Muscle layer of colon (tissue), 2 donors: ENCODE data around the gene TSSK3.

Source experiments
- H3K27ac ChIP-seq: one replicate; pipeline ENCODE4 v1.7.0; 2013; ENCODE audit warnings: low read depth, mild to moderate bottlenecking, low read length, moderate library complexity
- H3K27me3 ChIP-seq, 2 donors: one replicate each; pipeline ENCODE4 v1.7.0; 2013; ENCODE audit warnings: low read length in 2 of 2, mild to moderate bottlenecking in 2 of 2; ENCODE audit not compliant: insufficient read depth in 2 of 2, control insufficient read depth in 1 of 2
- H3K36me3 ChIP-seq: one replicate; pipeline ENCODE4 v1.7.0; 2013; ENCODE audit warnings: mild to moderate bottlenecking, low read length; ENCODE audit not compliant: insufficient read depth
- H3K4me1 ChIP-seq: one replicate; pipeline ENCODE4 v1.7.0; 2013; ENCODE audit warnings: mild to moderate bottlenecking, low read length; ENCODE audit not compliant: insufficient read depth
- H3K4me3 ChIP-seq, 2 donors: one replicate each; pipeline ENCODE4 v1.7.0; 2013; ENCODE audit warnings: low read length in 2 of 2, low read depth in 1 of 2, mild to moderate bottlenecking in 1 of 2, moderate library complexity in 1 of 2
- H3K9ac ChIP-seq: one replicate; pipeline ENCODE4 v1.7.0; 2013; ENCODE audit warnings: low read length
- H3K9me3 ChIP-seq: one replicate; pipeline ENCODE4 v1.7.0; 2013; ENCODE audit warnings: mild to moderate bottlenecking, low read length
- donor health status: abdominal sarcoma.
- donor health status: Adenocarcinoma of cecum.

TSSK3 gene, protein sequence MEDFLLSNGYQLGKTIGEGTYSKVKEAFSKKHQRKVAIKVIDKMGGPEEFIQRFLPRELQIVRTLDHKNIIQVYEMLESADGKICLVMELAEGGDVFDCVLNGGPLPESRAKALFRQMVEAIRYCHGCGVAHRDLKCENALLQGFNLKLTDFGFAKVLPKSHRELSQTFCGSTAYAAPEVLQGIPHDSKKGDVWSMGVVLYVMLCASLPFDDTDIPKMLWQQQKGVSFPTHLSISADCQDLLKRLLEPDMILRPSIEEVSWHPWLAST

DNA sequence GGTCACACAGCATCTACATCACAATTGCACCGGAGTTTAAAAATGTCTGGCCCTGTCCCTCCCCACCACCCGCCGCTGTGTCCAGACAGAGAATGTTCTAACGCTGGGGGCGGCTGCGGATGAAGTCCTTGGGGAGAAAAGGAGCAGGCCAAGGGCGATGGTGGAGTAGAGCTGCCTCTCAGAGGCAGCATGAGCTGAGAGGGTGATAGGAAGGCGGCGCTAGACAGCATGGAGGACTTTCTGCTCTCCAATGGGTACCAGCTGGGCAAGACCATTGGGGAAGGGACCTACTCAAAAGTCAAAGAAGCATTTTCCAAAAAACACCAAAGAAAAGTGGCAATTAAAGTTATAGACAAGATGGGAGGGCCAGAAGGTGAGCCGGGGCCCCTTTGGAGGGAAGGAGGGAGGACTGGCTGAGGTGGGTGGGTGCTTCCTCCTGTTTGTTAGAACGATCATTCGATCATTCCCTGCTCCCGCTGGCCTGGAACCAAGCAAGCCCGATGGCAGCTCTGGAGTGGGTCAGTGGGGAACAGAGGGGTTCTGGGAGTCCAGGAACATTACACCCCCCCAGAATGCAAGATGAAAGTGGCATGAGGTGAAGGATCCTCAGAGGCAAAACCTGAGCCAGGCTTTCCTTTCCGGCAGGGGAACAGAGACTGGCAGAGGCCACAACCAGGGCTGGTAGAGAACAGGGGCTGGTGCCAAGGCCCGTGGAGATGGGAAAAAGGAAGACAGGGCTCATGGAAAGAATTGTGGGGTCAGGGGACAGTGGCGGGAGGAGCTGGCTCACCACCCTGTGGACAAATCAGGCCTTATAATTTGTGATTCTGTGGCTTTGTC is at the start of gene TSSK3, which contains the start of gene FAM229A:
TSS of gene TSSK3 (plus strand) at position 66 of the 840 bp plus-strand sequence. CDS start at position 229, 163 bp downstream.
TSS of gene FAM229A (minus strand) at position 12 of the 840 bp plus-strand sequence. CDS start 394 bp downstream, outside the sequence.
- no peaks in the 10 kb centered on the region for H3K27me3 ChIP-seq
- peak within 1 kb of the TSS; percentile 45 to 47 for H3K4me3 ChIP-seq
- H3K4me1 ChIP-seq, result peaks cover 11% of the 10 kb centered on the region
- no peak within 1 kb of the TSS for H3K9ac ChIP-seq
- H3K36me3 ChIP-seq, result peaks cover 26% of the 10 kb centered on the region
- no peaks in the 10 kb centered on the region for H3K9me3 ChIP-seq
- H3K27ac ChIP-seq, result no peak within 1 kb of the TSS

DNA sequence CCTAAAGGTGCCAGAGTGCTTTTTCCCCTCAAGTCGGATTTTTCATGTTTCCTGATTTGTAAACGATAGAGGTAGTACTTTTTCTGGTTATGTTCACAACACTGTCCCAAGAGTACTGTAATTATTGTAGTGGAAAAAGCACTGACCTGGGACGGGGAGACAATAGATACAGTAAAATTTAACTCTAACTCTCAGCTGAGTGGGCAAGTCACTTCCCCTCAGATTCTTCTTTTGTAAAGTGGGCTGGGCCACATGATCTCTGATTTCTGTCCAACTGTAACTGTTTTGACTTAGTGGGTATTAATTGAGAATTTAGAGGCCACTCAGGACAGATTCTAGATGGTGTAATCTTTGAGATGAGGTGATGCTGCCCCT is 45.4 kb upstream of the TSSK3 start:
- Histone ChIP-seq H3K4me3 (no peak overlapping the region), H3K36me3 (peaks cover 29% of the 10 kb centered on the region), H3K27me3 (no peaks in the 10 kb centered on the region), H3K4me1 (no peaks in the 10 kb centered on the region), H3K27ac (no peak overlapping the region), H3K9ac (no peak overlapping the region), H3K9me3 (no peaks in the 10 kb centered on the region)

DNA sequence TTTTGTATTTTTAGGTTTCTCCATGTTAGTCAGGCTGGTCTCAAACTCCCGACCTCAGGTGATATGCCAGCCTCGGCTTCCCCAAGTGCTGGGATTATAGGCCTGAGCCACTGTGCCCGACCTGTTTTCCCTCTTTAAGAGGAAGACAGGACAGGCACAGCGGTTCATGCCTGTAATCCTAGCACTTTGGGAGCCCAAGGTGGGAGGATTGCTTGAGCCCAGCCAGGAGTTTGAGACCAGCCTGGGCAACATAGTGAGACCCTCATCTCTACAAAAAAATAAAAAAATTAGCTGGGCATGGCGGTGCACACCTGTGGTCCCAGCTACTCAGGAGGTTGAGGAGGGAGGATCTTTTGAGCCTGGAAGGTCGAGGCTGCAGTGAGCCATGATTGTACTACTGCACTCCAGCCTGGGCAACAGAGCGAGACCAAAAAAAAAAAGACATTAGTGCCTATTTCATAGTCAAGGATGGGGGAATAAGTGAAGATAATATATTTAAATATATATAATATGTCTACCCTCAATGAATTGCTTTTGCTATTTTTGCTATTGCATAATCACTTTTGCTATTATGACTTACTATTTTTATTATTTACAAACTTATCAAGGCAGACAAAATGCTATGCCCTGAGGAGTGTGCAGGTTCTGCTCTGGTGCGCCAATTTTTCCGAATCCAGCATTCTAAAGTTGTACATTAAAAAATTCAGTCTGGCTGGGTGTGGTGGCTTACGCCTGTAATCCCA is 44.0 kb upstream of the TSSK3 start:
- Histone ChIP-seq H3K9ac (no peak overlapping the region), H3K27me3 (no peaks in the 10 kb centered on the region), H3K36me3 (peaks cover 29% of the 10 kb centered on the region), H3K4me3 (no peak overlapping the region), H3K27ac (no peak overlapping the region), H3K4me1 (no peaks in the 10 kb centered on the region), H3K9me3 (no peaks in the 10 kb centered on the region)

DNA sequence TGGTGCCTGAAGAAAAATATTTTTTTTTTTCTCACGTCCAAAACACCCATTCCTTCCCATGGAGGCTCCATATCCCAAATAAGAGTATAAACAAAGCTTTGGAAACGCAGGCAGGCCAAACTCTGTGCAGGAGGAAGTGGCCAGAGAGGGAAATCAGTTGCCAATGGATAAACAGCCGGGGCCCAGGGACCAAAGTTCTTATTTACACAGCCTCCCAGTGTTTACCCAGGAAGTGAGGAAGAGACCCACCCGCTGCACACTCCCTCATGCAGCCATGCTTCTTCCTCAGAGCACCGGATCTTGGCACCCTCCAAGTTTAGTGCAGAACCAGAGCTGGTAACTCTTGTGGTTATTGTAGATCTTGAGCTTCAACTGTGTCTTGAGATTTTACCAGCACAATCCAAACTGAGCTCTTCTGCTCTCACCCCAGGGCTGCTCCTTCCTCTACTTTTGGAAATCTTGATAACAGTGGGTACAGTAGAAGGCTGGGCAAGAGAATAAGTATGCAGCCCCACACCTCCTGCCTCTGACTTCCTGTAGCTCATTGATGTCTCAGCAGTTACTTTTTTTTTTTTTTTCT is 40.5 kb upstream of the TSSK3 start:
- Histone ChIP-seq H3K4me1 (no peaks in the 10 kb centered on the region), H3K36me3 (peaks cover 27% of the 10 kb centered on the region), H3K27ac (no peak overlapping the region), H3K9me3 (no peaks in the 10 kb centered on the region), H3K27me3 (no peaks in the 10 kb centered on the region), H3K4me3 (no peak overlapping the region), H3K9ac (no peak overlapping the region)

DNA sequence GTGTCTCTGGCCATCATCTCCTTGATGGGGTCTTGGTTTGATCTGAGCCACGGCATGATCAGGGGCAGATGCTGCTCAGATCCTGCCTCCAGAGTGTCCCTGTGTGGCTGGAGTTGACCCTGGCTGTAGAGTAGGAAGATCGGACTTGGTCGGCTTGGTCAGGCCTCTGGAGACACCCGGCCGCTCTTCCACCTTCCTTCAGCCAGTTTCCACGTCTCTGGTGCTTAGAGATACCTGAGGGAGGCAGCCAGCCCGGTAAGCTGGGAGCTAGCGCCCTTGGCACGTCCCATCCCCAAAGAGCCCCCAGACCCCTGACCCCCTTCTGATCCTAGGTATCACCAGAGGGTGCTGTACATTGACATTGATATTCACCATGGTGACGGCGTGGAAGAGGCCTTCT is 35.1 kb upstream of the TSSK3 start:
- Histone ChIP-seq H3K9ac (no peak overlapping the region), H3K4me1 (no peaks in the 10 kb centered on the region), H3K9me3 (no peaks in the 10 kb centered on the region), H3K27me3 (no peaks in the 10 kb centered on the region), H3K4me3 (no peak overlapping the region), H3K36me3 (peaks cover 54% of the 10 kb centered on the region), H3K27ac (no peak overlapping the region)

DNA sequence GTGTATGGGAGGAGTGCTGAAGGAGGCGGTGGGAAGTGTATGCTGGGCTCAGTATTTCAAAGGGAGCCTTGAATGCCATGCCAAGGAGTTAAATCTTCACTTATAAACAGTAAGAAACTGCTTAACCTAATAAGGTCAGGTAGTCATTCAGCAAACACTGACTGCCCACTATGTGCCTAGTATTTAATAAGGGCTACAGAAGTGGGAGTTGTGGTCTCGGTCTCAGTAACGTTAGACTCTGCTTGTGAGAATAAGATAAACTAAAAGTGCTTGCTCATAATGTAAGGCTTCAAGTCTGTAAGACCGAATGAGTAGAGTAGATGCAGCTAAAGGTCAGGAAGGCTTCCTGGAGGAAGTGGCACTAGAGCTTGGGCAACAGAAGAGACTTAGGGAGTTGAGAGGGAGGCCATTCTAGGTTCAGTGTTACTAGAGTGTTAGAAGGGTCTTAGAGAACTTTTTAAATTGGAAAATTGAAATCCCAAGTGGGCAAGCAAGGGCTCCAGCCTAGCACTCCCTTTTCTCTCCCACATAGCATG is 32.3 kb upstream of the TSSK3 start:
- Histone ChIP-seq H3K36me3 (peaks cover 60% of the 10 kb centered on the region), H3K4me3 (no peak overlapping the region)

DNA sequence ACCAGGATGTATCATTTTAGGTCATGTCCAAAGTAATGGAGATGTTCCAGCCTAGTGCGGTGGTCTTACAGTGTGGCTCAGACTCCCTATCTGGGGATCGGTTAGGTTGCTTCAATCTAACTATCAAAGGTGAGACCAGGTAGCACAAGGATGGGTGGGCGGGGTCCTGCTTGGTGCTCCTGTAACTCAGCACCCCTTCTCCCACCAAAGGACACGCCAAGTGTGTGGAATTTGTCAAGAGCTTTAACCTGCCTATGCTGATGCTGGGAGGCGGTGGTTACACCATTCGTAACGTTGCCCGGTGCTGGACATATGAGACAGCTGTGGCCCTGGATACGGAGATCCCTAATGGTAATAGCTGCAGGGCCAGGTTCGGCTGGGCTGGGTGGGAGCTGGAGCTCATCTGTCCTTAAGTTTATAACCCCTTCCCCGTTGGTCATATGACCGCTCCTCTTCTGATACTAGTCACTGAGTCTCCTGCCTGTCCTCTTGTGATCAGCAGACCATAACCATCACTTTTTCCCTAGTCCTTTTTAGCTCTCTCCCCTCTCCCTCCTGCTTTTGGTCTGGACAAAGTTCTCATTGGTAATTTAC is 31.7 kb upstream of the TSSK3 start:
- no peaks in the 10 kb centered on the region for H3K9me3 ChIP-seq
- H3K27me3 ChIP-seq, result peaks cover 0 to 7% of the 10 kb centered on the region in 2 donors
- peaks cover 7% of the 10 kb centered on the region for H3K4me1 ChIP-seq
- H3K9ac ChIP-seq, result no peak overlapping the region
- peaks cover 60% of the 10 kb centered on the region for H3K36me3 ChIP-seq
- no peak overlapping the region for H3K27ac ChIP-seq
- H3K4me3 ChIP-seq, result no peak overlapping the region

More for the DNA sequence above, 32.3 kb upstream of the TSSK3 start:
- peaks cover 7% of the 10 kb centered on the region for H3K4me1 ChIP-seq
- H3K9me3 ChIP-seq, result no peaks in the 10 kb centered on the region
- H3K27ac ChIP-seq, result no peak overlapping the region
- H3K9ac ChIP-seq, result no peak overlapping the region
- H3K27me3 ChIP-seq, result peaks cover 0 to 7% of the 10 kb centered on the region in 2 donors

DNA sequence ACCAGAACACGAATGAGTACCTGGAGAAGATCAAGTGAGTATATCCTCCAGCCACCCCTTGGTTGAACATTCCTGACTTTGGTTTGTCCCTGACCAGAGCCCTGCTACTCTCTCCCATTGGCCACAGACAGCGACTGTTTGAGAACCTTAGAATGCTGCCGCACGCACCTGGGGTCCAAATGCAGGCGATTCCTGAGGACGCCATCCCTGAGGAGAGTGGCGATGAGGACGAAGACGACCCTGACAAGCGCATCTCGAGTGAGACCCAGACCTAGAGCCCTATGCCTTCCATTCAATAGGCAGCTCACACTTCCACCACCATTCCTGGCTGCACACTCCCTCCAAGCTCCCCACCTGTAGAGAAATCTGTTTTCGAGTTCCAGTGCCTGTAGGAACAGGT is 30.8 kb upstream of the TSSK3 start:
- H3K9me3 ChIP-seq, result no peaks in the 10 kb centered on the region
- no peak overlapping the region for H3K9ac ChIP-seq
- H3K27ac ChIP-seq, result no peak overlapping the region
- no peak overlapping the region for H3K4me3 ChIP-seq
- peaks cover 0 to 7% of the 10 kb centered on the region in 2 donors for H3K27me3 ChIP-seq
- H3K36me3 ChIP-seq, result peaks cover 60% of the 10 kb centered on the region
- H3K4me1 ChIP-seq, result peaks cover 7% of the 10 kb centered on the region

DNA sequence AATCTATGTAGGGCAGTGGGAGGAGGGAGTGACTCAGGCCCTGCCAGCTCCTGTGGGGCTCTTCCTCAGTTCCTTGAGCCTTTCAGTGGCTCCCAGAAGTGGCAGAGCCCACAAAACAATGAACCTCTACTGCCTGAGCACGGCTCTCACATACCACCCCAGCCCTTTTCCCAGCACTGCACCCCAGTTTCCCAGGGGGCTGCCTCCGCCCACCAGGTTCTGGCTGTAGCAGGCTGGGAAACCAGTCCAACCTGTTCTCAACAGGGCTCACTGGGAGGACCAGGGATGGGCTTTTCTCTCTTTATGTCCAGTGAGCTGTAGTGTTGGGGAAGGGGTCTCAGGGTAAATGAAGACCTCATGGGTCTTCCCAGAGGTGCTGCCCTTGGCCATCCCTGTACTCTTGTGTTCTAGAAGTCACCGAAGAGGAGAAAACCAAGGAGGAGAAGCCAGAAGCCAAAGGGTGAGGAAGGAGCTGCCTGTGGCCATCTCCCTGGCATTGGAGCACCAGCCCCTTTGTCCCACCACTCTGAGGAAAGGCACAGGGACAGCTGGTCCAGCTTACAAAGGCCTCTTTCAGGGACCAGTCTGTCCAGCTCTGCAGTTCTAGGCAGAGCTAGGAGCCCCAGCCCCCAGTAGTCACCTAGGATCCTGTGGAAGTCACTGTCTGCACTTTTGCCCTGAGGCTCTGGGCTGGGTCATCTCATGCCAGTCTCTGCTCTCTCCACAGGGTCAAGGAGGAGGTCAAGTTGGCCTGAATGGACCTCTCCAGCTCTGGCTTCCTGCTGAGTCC is 29.9 kb upstream of the TSSK3 start:
- H3K36me3 ChIP-seq, result peaks cover 52% of the 10 kb centered on the region
- peaks cover 0 to 7% of the 10 kb centered on the region in 2 donors for H3K27me3 ChIP-seq
- H3K9ac ChIP-seq, result no peak overlapping the region
- peaks cover 7% of the 10 kb centered on the region for H3K4me1 ChIP-seq
- H3K27ac ChIP-seq, result no peak overlapping the region
- no peaks in the 10 kb centered on the region for H3K9me3 ChIP-seq
- no peak overlapping the region for H3K4me3 ChIP-seq

DNA sequence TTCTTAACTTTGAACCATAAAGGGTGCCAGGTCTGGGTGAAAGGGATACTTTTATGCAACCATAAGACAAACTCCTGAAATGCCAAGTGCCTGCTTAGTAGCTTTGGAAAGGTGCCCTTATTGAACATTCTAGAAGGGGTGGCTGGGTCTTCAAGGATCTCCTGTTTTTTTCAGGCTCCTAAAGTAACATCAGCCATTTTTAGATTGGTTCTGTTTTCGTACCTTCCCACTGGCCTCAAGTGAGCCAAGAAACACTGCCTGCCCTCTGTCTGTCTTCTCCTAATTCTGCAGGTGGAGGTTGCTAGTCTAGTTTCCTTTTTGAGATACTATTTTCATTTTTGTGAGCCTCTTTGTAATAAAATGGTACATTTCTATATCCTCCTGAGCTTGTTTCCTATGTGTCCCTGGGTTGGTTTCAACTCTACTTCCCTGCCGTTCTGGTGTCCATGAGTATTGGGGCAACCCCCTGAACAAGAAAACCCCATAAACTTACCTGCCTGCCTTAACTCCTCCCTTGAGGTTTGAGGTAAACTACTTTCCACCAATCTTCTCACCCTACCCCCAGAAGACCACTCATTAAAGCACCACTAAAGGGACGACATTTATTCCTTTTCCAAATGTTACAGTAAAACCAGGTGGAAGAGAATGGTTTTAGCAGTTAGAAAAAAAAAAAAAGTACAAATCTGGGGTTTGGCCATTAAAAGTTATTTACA is 28.9 kb upstream of the TSSK3 start:
- Histone ChIP-seq H3K9me3 (no peaks in the 10 kb centered on the region), H3K27ac (no peak overlapping the region), H3K4me3 (no peak overlapping the region), H3K27me3 (peaks cover 0 to 7% of the 10 kb centered on the region in 2 donors), H3K36me3 (peaks cover 44% of the 10 kb centered on the region), H3K4me1 (peaks cover 7% of the 10 kb centered on the region), H3K9ac (no peak overlapping the region)
